ENCODE measurements around the gene ANKRD36B.
"Not testable (repeated sequence)": the region's sequence is repeated elsewhere in the genome, so short reads cannot be mapped to it uniquely, and the experiment has no call there.

ANKRD36B gene

DNA sequence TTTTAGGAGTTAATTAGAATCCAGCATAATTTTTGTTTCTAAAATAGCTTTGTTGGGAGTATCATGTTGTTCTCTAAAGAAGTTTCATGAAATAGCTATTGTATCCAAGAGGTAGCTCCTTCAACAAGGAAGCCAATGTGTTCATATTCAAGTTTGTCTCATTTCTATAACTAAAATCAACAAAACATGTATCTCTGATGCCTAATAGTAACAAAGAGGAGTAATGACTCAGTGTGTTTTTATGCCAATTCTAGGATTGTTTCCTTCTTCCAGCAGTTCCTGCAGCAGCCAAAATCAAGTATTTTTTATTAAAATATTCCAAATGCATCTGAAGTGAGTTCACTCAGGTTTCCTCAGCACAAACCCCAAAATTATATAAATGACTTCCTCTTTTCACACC, 41.1 kb downstream of the ANKRD36B start:
- DNase-seq, result not testable (repeated sequence)

DNA sequence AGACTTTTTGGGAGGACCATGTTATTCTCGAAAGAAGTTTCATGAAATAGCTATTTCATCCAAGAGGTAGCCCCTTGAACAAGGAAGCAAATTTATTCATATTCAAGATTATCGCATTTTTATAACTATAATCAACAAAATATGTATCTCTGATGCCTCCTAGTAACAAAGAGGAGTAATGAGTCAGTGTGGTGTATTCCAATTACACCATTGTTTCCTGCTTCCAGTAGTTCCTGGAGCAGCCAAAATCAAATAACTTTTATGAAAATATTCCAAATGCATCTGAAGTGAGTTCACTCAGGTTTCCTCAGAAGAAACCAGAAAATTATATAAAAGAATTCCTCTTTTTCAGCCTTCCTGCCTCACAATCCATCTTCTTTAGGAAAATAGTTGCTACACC, 43.0 kb downstream of the ANKRD36B start:
- no peak for DNase-seq

DNA sequence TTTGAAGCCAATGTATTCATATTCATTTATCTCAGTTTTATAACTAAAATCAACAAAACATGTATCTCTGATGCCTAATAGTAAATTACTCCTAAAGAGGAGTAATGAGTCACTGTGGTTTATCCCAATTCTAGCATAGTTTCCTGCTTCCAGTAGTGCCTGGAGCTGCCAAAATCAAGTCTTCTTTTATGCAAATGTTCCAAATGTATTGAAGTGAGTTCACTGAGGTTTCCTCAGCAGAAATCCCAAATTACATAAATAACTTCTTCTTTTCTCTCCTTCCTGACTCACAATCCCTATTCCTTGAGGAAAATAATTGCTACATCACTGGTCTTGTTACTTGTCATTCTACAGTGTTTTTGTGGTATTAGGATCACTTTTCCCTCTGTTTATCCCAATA, 44.8 kb downstream of the ANKRD36B start:
- DNase-seq, result peak; percentile 35

DNA sequence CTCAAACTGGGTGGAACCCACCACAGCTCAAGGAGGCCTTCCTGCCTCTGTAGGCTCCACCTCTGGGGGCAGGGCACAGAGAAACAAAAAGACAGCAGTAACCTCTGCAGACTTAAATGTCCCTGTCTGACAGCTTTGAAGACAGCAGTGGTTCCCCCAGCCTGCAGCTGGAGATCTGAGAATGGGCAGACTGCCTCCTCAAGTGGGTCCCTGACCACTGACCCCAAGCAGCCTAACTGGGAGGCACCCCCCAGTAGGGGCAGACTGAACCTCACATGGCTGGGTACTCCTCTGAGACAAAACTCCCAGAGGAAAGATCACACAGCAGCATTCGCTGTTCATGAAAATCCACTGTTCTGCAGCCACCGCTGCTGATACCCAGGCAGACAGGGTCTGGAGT, 63.8 kb downstream of the ANKRD36B start:
- DNase-seq, result not testable (repeated sequence)

DNA sequence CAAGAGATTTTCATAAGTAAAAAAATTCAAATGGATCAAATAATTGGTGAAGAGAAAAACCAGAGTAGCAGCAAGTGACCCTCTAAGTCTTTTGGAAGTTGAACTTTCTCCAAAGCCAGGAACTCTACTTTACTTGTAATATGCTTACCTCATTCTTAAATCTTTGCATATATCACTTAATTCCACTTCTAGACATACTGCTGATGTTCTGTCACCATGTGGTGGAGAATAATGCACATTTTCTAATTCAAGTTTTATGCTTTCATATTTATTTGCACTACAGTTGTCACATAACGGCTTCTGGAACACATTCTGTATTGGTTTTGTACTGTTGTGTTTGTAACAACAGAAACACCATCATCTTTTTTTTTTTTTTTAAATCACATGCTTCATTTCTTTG, 65.9 kb downstream of the ANKRD36B start:
- not testable (repeated sequence) for DNase-seq

DNA sequence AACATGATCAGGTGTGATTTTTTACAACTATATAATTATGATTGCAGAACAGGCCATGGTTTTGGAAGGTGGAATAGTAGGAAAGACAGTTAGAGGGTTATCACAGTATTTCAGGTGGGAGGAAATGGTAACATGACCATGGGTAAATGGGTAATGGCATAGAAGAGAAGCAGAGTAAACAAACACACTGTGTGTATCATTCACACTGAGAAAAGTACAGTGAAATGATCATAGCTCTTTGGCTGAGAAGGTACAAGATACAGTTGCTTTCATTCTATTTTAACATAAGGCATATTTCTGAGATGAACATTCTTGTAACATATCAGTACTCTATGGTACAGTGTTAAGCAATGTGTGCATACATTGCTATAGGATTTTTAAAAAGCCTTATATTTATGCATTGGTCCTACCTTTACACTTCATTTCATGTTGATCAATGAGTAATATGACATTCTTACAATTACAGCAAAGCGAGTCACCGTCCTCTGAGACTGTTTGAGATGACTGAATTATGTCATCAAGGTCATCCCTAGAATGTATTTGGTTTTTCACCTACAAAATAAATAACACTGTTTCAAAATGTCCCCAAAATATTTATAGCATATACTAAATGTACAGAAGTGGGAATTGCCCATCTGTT, 66.6 kb downstream of the ANKRD36B start:
- DNase-seq, result not testable (repeated sequence)

DNA sequence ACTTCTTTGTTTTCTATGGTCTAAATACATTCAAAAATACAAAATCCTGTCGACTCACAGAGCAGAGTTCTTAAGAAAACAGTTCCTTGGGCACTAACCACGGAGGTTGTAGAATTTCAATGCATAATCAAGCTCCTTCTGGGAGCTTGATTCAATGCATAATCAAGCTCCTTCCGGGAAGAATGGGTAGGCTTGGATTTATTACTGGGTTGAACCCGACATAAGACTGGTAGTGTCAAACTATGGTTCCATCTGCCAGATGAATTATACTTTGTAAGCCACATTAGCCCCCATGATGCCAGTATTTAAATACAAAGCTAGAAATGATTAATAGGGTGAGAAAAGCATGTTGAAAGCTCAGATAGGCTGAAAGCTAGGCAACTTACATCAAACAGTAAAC, 94.0 kb downstream of the ANKRD36B start:
- not testable (repeated sequence) for DNase-seq

DNA sequence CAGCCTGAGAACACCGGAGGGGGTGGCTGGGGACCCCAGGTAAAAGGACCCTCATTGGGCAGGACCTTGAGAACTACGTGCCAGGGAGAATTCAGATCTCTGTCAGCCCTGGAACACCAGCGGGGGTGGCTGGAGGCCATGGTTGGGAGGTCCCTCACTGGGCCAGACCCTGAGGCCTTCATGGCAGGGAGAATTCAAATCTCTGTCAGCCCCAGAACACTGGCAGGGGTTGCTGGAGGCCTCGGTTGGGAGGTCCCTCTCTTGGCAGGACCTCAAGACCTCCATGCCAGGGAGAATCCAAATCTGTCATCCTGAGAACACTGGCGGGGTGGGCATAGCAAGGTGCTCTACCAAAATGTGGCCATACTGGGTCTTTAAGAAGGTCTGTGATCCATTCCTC, 99.5 kb downstream of the ANKRD36B start:
- DNase-seq, result peak; percentile 0

Measured in fibroblast of skin of abdomen (primary cell).